GM21381 (cell line): Measurements from ENCODE around the gene NEBL.

ENCODE experiments used
- ATAC-seq: cut with Tn5 transposase; IDR thresholded peaks from one replicate; pipeline ENCODE4 v1.9.1; 2021; ENCODE audit warnings: mild to moderate bottlenecking, moderate library complexity; ENCODE audit not compliant: unreplicated experiment

Gene NEBL

DNA sequence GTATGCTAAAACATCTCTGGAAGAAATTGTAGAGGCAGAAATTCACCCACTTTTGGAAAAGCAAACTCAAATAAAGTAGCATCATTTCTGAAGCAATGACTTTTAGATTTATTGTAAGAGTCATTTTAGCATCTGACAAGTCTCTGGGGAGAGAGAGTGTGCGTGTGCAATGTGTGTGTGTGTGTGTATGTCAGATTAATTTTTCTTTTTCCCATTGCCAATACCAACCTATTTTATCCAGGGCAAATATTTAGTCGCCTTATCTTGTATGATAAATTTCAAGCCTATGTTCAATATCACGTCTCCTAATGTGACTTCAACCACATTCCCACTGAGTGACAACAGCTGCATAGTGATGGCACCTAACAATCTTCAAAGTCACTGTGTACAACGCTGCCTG is 101.7 kb downstream of the NEBL start:
- ATAC-seq, result no peak

- no peak for ATAC-seq
Observed at GRCh38 chr10:20785174-20785573, 111.9 kb downstream of the NEBL start.

DNA sequence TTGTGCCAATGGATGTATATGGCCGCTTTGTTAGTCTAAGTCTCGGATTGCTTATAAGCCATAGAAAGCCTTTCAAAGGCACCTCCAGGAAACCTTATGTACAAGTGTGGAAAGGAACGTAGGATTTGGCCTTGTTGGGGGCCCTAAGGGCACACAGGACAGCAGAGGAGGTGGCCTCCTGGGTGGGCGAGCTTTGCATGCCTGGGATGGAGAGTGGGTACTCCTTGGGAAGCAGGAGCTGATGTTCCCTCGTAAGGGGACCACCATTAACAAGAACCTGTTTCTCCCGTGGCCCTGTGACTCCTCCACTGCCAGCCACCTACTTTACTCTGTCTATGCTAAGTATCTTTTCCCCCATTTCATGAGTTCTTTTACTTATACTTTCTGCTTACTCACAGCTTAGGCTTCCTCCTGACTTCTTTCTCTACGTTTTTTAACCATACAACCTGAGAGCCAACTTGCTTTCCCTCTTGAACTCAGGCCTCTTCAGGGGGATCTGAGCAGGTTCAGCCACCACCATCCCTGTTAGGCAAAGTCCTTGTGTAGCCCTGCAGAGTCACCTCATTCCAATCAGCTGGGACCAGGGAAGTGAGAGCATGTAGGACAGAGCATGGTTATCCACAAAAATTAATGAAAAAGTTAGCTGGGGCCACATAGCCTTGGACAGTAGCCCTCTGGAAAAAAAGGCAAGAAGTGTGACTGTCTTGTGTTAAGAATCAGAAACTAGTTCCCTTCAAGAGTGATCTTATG is 118.9 kb downstream of the NEBL start:
- no peak for ATAC-seq

DNA sequence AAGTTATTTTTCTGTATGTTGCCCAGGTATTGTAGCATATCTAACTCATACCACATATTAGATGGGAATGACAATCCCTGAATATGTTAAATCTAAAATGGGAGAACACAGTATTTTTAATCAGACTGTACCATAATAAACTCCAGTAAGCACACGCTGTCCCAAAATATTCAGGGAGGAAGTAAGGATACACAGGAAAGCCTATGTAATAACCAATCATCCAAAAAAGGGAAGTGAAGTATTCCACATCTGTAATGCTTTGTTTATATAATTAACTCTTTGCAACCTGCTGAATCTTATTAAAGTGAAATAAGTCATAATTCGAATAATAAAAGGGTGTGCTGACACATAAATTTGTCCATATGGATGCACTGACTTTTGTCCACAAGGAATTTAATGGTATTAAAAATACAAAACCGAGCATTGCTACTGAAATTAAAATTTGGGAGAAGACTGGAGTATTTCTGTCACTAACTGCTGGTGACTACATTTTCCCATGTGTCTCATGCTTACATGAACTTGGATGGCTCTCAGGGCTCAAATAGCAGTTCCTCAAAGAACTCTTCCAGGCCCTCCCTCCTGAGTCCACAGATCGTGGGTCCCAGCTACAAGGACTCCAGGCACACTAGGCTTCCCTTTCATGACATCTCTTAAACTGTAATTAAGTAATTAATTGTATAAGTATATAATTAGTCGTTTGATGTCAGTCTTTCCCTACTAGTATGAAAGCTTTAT is 120.6 kb downstream of the NEBL start:
- ATAC-seq, result no peak

DNA sequence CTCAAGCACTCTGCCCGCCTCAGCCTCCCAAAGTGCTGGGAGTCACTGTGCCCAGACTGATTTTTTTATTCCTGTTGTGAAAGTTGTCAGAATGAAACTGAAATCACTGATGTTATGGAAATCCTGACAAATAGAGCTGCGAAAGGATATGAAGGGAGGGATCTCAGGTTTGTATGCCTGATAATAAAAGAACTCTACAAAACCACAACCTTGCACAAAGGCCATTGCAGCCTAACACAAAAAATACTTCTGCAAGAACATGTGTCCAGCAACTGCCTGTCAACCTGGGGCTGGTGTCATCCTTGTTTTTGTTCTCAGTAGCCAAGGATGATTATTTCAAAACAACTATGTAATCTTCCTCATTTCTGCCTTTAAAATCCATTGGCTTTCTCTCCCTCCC is 126.1 kb downstream of the NEBL start:
- ATAC-seq, result no peak

- no peak for ATAC-seq
Observed at GRCh38 chr10:20769481-20769880, 127.6 kb downstream of the NEBL start.

DNA sequence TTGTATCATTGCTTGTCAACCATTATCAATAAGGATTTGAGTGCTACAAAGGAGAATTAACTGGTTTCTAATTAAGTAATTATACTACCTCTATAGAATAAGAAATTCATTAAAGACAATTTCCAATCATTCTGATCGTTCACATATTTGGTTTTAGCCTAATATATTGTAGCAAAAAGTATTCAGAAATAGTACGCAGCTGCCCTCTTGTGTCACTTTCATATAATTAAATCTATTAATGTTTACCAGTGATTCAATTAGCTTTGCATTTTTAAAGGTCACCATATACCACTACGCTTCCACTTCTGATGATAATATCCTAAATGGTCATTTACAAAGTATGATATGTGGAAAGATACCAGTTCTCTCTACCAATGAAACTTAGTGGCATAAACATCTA is 128.3 kb downstream of the NEBL start:
- ATAC-seq, result no peak

DNA sequence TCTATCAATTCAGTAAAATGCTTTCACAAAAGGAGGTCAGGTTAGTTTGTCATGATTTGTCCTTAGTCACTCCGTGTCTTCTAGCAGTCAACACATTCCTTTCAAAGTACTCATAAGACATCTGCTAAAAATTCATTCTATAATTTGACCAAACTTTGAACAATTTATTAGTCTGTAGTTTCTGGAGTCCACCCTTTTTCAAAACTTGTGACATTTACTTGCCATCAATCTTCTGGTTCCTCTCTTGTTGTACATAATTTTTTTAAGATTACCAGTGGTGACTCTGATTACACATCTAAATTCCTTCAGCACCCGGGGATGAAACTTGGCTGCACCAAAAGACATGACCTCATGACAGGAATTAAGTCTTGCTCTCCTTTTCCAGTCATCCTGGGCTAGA is 130.1 kb downstream of the NEBL start:
- no peak for ATAC-seq

DNA sequence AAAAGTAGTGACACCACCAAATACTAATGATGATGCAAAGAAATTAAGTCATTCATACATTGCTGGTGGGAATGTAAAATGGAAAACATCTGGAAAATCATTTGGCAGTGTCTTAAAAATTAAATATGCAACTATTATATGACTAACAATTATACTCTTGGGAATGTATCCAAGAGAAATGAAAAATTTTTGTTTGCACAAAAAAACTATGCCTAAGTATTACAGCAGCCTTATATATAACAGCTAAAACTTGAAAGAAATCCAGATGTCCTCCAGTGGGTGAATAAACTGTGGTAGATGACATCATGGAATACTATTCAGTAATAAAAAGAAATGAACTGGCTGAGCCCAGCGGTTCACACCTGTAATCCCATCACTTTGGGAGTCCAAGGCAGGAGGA is 132.0 kb downstream of the NEBL start:
- no peak for ATAC-seq

DNA sequence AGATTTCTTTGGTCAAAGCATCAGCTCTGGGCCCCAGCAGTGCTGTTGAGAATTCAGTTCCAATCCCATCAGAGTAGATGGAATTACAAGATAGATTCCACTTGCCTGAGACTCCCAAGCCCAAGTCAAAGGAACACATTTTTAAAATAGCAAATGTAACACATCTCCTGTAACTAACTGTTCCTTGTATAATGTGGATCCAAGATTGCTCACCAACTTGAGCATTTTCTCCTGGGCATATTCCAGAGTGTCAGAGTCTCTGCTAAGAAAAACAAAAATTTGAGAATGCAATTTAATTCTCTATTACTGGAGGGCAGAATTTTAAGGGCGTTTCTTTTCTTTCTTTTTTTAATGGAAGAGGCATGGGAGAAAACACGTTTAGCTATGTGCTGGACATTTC is 136.7 kb downstream of the NEBL start:
- no peak for ATAC-seq

DNA sequence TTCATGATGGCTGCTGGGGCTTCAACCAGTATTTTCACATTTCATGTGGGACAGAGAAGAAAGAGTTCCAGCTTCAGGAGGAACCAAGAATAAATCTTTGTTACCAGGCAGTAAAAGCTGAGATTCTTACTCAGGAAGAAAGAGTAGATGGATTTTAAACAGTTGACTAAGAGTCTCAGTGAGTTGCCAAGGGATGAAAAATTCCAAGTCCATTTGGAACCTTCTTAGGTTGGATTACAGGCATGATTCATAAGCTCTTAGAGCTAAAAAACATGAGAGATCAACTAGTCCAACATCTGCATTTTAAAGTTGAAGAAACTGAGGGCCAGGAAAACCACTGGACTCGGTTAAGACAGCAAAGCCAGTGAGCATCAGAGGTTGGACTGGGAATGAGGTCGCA is 148.6 kb downstream of the NEBL start:
- ATAC-seq, result no peak

DNA sequence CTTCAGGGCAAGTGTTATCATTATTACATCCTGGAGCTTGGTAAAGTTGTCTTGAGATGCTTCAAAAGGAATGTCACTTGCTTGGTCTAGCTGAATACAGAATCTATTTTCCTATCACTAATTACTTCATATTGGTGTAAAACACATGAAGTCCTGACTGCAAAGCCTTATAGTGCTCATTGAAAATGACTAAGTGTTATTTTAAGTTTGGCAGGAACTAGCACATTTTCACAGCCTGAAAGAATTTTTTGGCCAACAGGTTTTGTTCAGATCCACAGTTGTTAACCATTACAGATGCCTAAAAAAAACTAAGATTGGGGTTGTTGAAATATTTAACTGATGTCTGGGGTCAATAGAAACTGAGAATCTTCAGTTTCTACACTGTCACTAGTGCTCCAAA is 149.3 kb downstream of the NEBL start:
- ATAC-seq, result no peak

- no peak for ATAC-seq
Observed at GRCh38 chr10:20746856-20747255, 150.3 kb downstream of the NEBL start.

- ATAC-seq, result no peak
Observed at GRCh38 chr10:20745556-20746375, 151.3 kb downstream of the NEBL start.

DNA sequence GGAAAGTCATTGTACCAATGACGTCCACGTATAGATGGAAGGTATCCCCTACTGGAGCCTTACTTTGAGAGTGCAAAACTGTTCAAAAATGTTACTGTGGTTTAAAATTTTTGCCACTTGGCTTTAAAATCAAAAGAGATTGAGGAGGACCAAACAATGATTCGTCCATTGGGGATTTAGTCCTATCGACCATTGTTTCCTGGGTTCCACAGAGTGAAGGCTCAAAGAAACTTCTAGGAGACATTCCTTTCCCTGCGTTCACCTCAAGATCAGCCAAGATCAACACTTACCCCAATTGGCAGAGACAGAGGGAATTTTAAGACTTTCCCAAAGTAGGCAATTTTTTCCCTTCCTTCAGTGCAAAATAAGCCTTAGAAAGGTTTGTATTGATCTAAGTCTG is 152.3 kb downstream of the NEBL start:
- no peak for ATAC-seq

DNA sequence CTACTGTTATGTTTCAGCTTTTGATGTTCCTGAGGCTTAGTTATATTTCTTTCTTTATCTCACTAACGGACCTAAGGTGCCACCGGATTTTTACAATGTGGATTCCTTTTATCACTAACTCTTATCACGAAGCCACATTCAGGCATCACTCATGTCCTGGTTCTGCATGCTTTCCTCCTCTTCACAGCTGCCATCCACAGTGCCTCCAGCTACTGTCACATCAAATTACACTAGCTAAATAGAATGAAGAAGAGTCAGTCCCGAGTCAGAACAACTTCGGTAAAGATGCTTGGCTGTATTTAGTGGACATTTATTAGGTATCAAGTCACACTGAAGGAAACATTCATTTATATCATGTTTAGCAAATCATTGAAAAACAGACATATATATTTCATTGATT is 153.2 kb downstream of the NEBL start:
- ATAC-seq, result no peak

GRCh38 chr10:20742737-20743541 is 154.2 kb downstream of the NEBL start:
- no peak for ATAC-seq

DNA sequence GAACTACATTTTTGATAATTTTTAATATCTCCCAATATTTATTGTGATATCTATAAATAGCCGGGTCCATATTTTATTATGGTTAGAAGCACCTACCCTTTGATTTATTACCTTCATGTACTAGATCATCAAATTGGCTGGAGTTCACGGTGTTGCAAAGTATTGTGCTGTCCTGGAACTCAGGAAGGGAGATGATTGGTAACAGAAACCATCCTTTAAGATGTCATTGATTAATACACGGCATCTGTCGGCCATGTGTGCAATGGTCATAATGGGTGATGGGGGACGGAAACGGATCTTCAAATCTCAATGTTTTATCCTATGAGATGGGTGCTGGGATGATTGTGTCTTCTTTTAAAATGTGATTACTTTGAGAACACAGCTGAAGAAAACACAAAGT is 157.0 kb downstream of the NEBL start:
- ATAC-seq, result no peak

GRCh38 chr10:20737107-20737506 is 160.0 kb downstream of the NEBL start:
- ATAC-seq, result no peak
